C4-2B (cell line): ENCODE data around the gene FLYWCH1.

Source experiments
- H3K27ac ChIP-seq: fragments of 450-650 bp; 2 replicates; pipeline ENCODE4 v1.5.1; 2017
- CTCF ChIP-seq: fragments of 450-650 bp; conservative IDR thresholded peaks from 2 replicates; pipeline ENCODE4 v1.5.1; 2017; ENCODE audit warnings: mild to moderate bottlenecking
- ZFX ChIP-seq: fragments of 450-650 bp; IDR thresholded peaks from 2 replicates; pipeline ENCODE4 v1.6.1; 2017

Gene FLYWCH1

GRCh38 chr16:2973605-2974318 is 62.0 kb downstream of the FLYWCH1 start:
- TF ChIP-seq CTCF, result no peak
- TF ChIP-seq ZFX, result no peak
- peak overlapping the region; percentile 92 for H3K27ac ChIP-seq

DNA sequence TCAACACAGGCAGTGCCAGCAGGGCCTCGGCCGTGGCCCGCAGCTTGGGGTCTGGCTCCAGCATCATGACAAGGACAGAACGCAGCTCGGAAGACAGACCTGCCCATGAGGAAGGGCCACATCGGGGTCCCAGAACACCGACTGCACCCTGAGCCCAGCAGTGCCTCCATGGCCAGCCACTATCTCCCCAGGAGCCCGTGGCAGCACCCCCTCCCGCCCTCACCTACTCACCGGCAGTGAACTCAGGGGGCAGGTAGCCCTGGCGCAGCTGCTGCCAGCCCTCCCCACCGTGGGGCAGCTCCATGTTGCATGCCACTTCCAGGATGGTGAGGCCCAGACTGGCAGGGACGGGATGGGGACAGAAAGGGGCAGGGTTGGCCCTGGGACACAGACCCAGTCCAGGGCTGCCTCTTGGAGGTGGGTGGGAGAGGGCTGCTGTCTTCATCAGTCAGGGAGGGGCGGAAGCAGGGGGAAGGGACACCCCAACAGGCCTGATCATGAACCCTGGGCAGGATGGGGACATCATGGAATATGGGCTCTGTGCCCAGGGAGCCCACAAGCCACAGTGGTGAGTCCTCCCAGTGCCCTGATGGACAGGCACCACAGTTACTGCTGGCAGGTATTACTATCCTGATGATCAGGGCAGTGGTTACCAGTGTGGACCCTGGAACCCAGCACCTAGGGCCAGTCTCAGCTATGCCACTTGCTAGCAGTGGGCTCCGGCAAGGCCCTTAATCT is 62.8 kb downstream of the FLYWCH1 start:
- peak overlapping the region; percentile 92 for H3K27ac ChIP-seq

DNA sequence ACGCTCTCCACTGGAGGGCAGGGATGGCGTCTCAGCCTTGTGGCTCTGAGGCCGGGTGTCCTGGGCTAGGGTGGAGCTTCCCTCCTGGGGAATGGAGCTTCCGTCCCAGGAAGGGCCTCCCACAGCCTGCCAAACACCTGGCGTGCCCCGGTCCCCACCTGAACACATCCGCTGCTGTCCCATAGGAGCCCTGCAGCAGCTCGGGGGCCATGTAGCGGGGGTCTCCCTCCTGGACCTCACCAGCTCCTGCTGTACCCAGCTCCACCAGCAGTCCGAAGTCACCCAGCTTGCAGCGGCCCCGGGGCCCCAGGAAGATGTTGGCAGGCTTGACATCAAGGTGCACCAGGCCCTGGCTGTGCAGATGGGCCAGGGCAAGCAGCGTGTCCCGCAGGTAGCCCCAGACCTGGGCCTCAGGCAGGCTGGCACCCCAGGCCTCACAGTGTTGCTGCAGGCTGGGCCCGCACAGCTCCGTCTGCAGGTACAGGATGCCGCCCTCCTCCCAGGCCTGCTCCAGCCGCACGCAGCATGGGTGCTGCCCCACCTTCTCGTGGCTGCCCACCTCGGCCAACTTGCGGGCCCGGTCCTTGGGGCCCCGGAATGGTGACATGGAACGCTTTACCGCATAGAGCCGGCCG is 63.5 kb downstream of the FLYWCH1 start:
- no peak overlapping the region; the same call in 1 of the 2 replicates for H3K27ac ChIP-seq
- no peak for TF ChIP-seq ZFX
- no peak for TF ChIP-seq CTCF

More for the DNA sequence above, 62.8 kb downstream of the FLYWCH1 start:
- no peak for TF ChIP-seq ZFX
- no peak for TF ChIP-seq CTCF

- TF ChIP-seq CTCF, result no peak
- no peak for TF ChIP-seq ZFX
- peak overlapping the region; percentile 94; the same call in 1 of the 2 replicates for H3K27ac ChIP-seq
These were observed 64.5 kb downstream of the FLYWCH1 start for GRCh38 chr16:2976201-2976600.

DNA sequence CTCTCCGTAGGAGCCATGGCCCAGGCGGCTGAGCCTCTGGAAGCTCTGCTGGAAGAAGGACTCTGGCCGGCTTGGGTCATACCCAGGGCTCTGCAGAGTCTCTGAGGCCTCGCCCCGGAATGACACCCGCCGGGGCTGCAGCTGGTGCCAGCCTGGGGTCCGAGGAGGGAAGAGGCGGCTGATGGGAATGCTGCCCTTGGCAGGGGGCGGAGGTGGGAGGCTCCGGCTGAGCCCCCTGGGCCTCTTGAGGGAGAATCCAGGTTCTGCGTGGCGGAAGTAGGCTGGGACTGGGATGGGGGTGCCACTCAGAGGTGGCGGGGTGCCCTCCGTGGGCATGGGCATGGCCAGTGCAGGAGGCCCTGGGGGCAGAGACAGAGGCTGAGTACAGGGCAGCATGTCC is 64.9 kb downstream of the FLYWCH1 start:
- H3K27ac ChIP-seq, result peak overlapping the region; percentile 94
- TF ChIP-seq ZFX (no peak), CTCF (no peak)

DNA sequence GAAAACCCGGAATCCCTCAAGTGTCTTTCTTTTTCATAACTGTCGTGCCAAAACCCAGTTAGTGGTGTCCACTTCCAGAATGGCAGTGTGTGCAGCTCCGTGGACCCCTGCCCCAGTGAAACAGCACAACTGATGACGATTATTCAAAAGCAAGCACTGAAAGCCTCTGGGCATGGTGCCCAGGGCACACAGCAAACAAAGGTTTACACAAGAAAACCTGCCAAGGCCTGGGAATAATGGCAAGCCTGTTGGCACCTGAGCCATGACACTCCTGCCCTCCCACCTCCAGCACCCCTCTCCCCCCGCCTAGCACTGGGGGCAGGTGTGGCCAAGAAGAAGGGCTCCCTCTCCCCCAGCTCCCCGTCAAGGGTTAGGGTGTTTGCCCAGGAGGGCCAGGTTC is 65.7 kb downstream of the FLYWCH1 start:
- no peak for TF ChIP-seq ZFX
- peak overlapping the region; percentile 94 for H3K27ac ChIP-seq

GRCh38 chr16:2979669-2980226 is 68.0 kb downstream of the FLYWCH1 start:
- TF ChIP-seq ZFX (peak; percentile 10; the same call in 1 of the 2 replicates), CTCF (no peak)
- H3K27ac ChIP-seq, result peak overlapping the region; percentile 94
